GM12878 (cell line): ENCODE results near the gene NCAM1. TPM values are rescaled to one million over a fixed set of nuclear protein-coding genes. Genes with fewer than 3 reads are reported as not detected.

Experiments
- ATAC-seq: fragments of 200-7000 bp; cut with Tn5 transposase; 3 replicates; pipeline ENCODE4 v1.9.1; 2020; ENCODE audit warnings: mild to moderate bottlenecking, moderate library complexity
- BruUV-seq: library from RNA; stranded (reverse); fragments of 400-500 nt; replicated peaks from 2 replicates; lab custom pipeline; 2021; lab: Mats Ljungman, UMichigan
- CTCF ChIA-PET: fragments of 300-600 bp; sonication (Branson Sonifier 250); formaldehyde crosslinking; extraction: SDS; loops from one replicate; lab custom pipeline; 2021; ENCODE audit warnings: inconsistent platforms; lab: Yijun Ruan, JAX
- POLR2A ChIA-PET: fragments of 350-600 bp; formaldehyde crosslinking; extraction: SDS; loops from one replicate; lab custom pipeline; 2021; ENCODE audit warnings: inconsistent platforms; lab: Charles Lee
- RAD21 ChIA-PET: fragments of 300-600 bp; sonication (Branson Sonifier 250); formaldehyde crosslinking; loops from one replicate; lab custom pipeline; 2023; ENCODE audit warnings: antibody characterized with exemption; ENCODE audit not compliant: unreplicated experiment; lab: Charles Lee
- SMC1A ChIA-PET: fragments of 300-600 bp; sonication (Branson Sonifier 250); formaldehyde crosslinking; loops from one replicate; lab custom pipeline; 2023; ENCODE audit not compliant: unreplicated experiment, uncharacterized antibody; lab: Charles Lee
- DNase-seq: peaks from one replicate; pipeline ENCODE4 v3.0.0-alpha.2; 2011; ENCODE audit warnings: low read depth, low spot score
- FAIRE-seq: peaks from 3 replicates; lab custom pipeline; 2011; peaks lifted over from hg19 to GRCh38; lab: Jason Lieb, UNC
- H2AFZ ChIP-seq: 2 replicates; pipeline ENCODE4 v1.6.0; 2011; ENCODE audit warnings: low read depth, low read length, control low read depth; ENCODE audit not compliant: control insufficient read depth
- H3K27ac ChIP-seq: 2 replicates; pipeline ENCODE4 v1.5.1; 2011; ENCODE audit warnings: control low read depth; ENCODE audit not compliant: control insufficient read depth, insufficient read depth
- H3K27me3 ChIP-seq, 2 experiments: replicated peaks in 1 of 2; 2 replicates each; pipeline versions ENCODE4 v1.6.0 to v1.6.1; 2011; ENCODE audit warnings: low read length in 1 of 2; ENCODE audit not compliant: control insufficient read depth in 2 of 2, insufficient read depth in 2 of 2
- H3K36me3 ChIP-seq, 2 experiments: 2 replicates each; pipeline ENCODE4 v1.5.1; 2011; ENCODE audit warnings: low read length in 1 of 2; ENCODE audit not compliant: control insufficient read depth in 2 of 2, insufficient read depth in 2 of 2
- H3K4me1 ChIP-seq: 2 replicates; pipeline ENCODE4 v1.6.1; 2011; ENCODE audit warnings: mild to moderate bottlenecking, low read length, moderate library complexity, mixed read lengths; ENCODE audit not compliant: control insufficient read depth, insufficient read depth
- H3K4me2 ChIP-seq: 2 replicates; pipeline ENCODE4 v1.6.0; 2011; ENCODE audit warnings: control low read depth; ENCODE audit not compliant: control insufficient read depth, insufficient read depth
- H3K4me3 ChIP-seq: fragments of 200-600 bp; sonication (generic); 2 replicates; pipeline ENCODE4 v1.5.1; 2016
- H3K79me2 ChIP-seq: 2 replicates; pipeline ENCODE4 v1.6.0; 2011; ENCODE audit warnings: low read length; ENCODE audit not compliant: control insufficient read depth, insufficient read depth
- H3K9ac ChIP-seq: 2 replicates; pipeline ENCODE4 v1.8.0; 2011; ENCODE audit warnings: low read length, control low read depth, mixed read lengths; ENCODE audit not compliant: control insufficient read depth, insufficient read depth
- H3K9me3 ChIP-seq: replicated peaks from 3 replicates; pipeline ENCODE4 v1.5.1; 2011; ENCODE audit warnings: mild to moderate bottlenecking, low read length; ENCODE audit not compliant: control insufficient read depth, insufficient read depth
- H4K20me1 ChIP-seq: 2 replicates; pipeline ENCODE4 v1.6.0; 2011; ENCODE audit not compliant: control insufficient read depth, insufficient read depth
- BHLHE40 ChIP-seq, 2 experiments: fragments of 450-650 bp in 1 of 2; IDR thresholded peaks; 2 replicates each; pipeline ENCODE4 v1.6.1; 2011 to 2017; ENCODE audit warnings: low read depth in 2 of 2, borderline replicate concordance in 1 of 2, improper control_type of control experiment in 1 of 2, low read length in 1 of 2, mild to moderate bottlenecking in 1 of 2
- DPF2 ChIP-seq: fragments of 450-650 bp; IDR thresholded peaks from 2 replicates; pipeline ENCODE4 v1.6.1; 2017; ENCODE audit warnings: mild to moderate bottlenecking
- IRF4 ChIP-seq: IDR thresholded peaks from 2 replicates; pipeline ENCODE4 v1.6.1; 2011; ENCODE audit warnings: low read depth, low read length
- JUNB ChIP-seq: IDR thresholded peaks from 2 replicates; pipeline ENCODE4 v1.6.1; 2016; ENCODE audit warnings: antibody characterized with exemption, mild to moderate bottlenecking
- MEF2B ChIP-seq: fragments of 450-650 bp; IDR thresholded peaks from 2 replicates; pipeline ENCODE4 v1.6.1; 2018; ENCODE audit warnings: mild to moderate bottlenecking, moderate library complexity; ENCODE audit not compliant: partially characterized antibody, poor library complexity, severe bottlenecking
- SMARCA5 ChIP-seq: fragments of 450-650 bp; IDR thresholded peaks from 2 replicates; pipeline ENCODE4 v1.6.1; 2017; ENCODE audit warnings: mild to moderate bottlenecking
- SMC3 ChIP-seq: IDR thresholded peaks from 2 replicates; pipeline ENCODE4 v1.6.1; 2011; ENCODE audit warnings: low read length, improper control_type of control experiment, borderline replicate concordance
- TCF3 ChIP-seq: IDR thresholded peaks from 2 replicates; pipeline ENCODE4 v1.6.1; 2012; ENCODE audit warnings: low read depth, mild to moderate bottlenecking, low read length, borderline replicate concordance; ENCODE audit not compliant: insufficient read depth
- ZBTB40 ChIP-seq: fragments of 450-650 bp; IDR thresholded peaks from 2 replicates; pipeline ENCODE4 v1.6.1; 2016; ENCODE audit warnings: mild to moderate bottlenecking, moderate library complexity, borderline replicate concordance
- ZNF24 ChIP-seq: fragments of 450-650 bp; IDR thresholded peaks from 2 replicates; pipeline ENCODE4 v1.6.1; 2017; ENCODE audit warnings: antibody characterized with exemption, mild to moderate bottlenecking
- WGBS: methylation state at CpG from one replicate; pipeline ENCODE4 v1.1.6; 2016; ENCODE audit warnings: low lambda C conversion rate; ENCODE audit not compliant: insufficient replicate concordance, insufficient coverage; ENCODE audit errors: missing lambda C conversion rate; 5-methylcytosine and 5-hydroxymethylcytosine counted together
- in situ Hi-C: fragments of 300-500 bp; cut with MboI; formaldehyde crosslinking; loops from 9 replicates; pipeline ENCODE4 v1.14.3; 2018; ENCODE audit warnings: mixed read lengths
- intact Hi-C: fragments of 100-400 bp; cut with micrococcal nuclease; formaldehyde crosslinking; loops from one replicate; pipeline ENCODE4 v1.14.2; 2022; ENCODE audit not compliant: unreplicated experiment
- polyA plus RNA-seq, 11 experiments: library from polyadenylated mRNA; depleted of rRNA in 4 of 11; unstranded in 6 of 11; stranded (reverse) in 5 of 11; fragments of >200 nt; fragmentation: Nextera tagmentation in 4 of 11; fragmentation: Illumina TruSeq in 1 of 11; extraction: Ambion mirVana in 4 of 11; extraction: Trizol in 1 of 11; gene quantifications; 1 replicate in 1 of 11; 2 replicates in 10 of 11; pipeline versions ENCODE4 v1.2.1 to v1.2.3, GENCODE V29; 2011 to 2016; ENCODE audit warnings: inconsistent platforms in 2 of 11, missing spikeins in 2 of 11, low read depth in 1 of 11
- total RNA-seq, 4 experiments: library from RNA; depleted of rRNA in 3 of 4; stranded (reverse); fragments of >200 nt in 3 of 4; fragmentation: Illumina TruSeq in 1 of 4; extraction: Trizol in 1 of 4; gene quantifications; 2 replicates each; pipeline versions ENCODE4 v1.2.1 to v1.2.3, GENCODE V29; 2013 to 2021

NCAM1 gene
- total and polyA plus RNA-seq, 10 of the 15 experiments (the other 5 are each of a cell fraction or from before 2014, with no cell fraction given): 0.10 to 0.23 (median 0.11) TPM; not detected in 7

- no peaks in the 10 kb centered on the region for H3K4me1 ChIP-seq
- intact Hi-C loops: loop anchor here (1.0 to 5.0 kb wide), 4 partner anchors 227 to 957 kb away; no protein-coding TSS in a partner anchor
- in situ Hi-C loops: loop anchor here (10.0 kb wide), 1 partner anchor 960 kb away; no protein-coding TSS in a partner anchor
- ATAC-seq (no peak), FAIRE-seq (no peak), DNase-seq (no peak)
- ChIA-PET POLR2A (no interaction called here), CTCF (interaction anchor here (1.0 to 4.8 kb wide), 8 partner anchors 8 to 494 kb away, joined by 3 to 65 read pairs (median 8); partner anchors contain the start of gene TTC12), SMC1A (interaction anchor here (0.8 to 1.7 kb wide), 5 partner anchors 10 to 235 kb away, joined by 3 to 7 read pairs (median 3); partner anchors contain the start of gene TTC12), RAD21 (no interaction called here)
- no peaks in the 10 kb centered on the region; a peak in 1 of 4 replicates for H3K27me3 ChIP-seq
- no peak overlapping the region for H2AFZ ChIP-seq
- no peak overlapping the region for H3K9ac ChIP-seq
- no peak overlapping the region for H3K4me2 ChIP-seq
- H3K4me3 ChIP-seq: no peak overlapping the region
- no peak for TF ChIP-seq JUNB
- H3K36me3 ChIP-seq: no peaks in the 10 kb centered on the region
- no peak overlapping the region for H3K27ac ChIP-seq
- H3K79me2 ChIP-seq: no peaks in the 10 kb centered on the region
- H3K9me3 ChIP-seq: no peaks in the 10 kb centered on the region
- no peaks in the 10 kb centered on the region for H4K20me1 ChIP-seq
- no TSS peak for BruUV-seq
Measured at GRCh38 chr11:113304916-113305315, 343.7 kb downstream of the NCAM1 start.

DNA sequence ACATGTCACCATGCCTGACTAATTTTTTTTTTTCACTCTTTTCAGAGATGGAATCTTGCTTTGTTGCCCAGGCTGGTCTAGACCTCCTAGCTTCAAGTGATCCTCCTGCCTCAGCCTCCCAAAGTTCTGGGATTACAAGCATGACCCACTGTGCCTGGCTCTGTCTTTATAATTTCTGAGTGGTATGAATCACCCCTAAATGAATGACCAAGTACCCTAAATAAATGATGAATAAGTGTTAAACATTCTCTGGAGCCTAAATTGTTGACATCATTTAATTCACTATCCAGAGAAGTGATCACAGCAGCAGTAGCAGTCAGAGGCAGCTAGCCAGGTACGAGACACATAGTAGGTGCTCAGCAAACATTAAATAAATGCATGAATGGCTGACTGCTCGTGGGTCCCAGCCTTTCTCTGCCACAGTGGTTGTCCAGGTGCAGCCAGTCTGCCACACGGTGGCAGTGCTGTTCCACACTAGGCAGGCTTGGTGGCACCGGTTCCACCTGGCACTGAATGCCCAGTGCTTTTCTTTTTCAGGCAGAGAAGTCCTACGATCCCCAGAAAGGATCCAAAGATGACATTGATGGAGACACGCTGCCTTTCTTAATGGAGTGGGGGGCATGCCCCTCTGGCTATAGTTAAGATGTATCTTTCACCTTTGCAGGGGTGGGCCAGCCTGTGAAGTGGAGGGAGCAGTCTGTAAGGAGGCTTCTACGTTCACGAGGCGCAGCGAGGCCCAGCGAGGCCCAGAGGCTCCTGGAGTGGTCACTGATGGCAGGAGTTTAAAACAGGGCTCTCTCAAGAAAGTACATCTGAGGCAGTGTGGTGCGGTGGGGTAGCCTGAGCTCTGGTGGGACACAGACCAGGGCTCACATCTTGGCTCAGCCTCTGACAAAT is 344.5 kb downstream of the NCAM1 start:
- BruUV-seq: no TSS peak
- WGBS: 34% methylated on average over 12 of the region's 12 CpGs
- FAIRE-seq (peak; percentile 91), DNase-seq (no peak), ATAC-seq (peak; percentile 99)
- POLR2A ChIA-PET: interaction anchor here (0.5 kb wide), 1 partner anchor 968 kb away, joined by 3 read pairs; no protein-coding TSS in a partner anchor
- Histone ChIP-seq H4K20me1 (no peaks in the 10 kb centered on the region), H3K79me2 (no peaks in the 10 kb centered on the region), H3K9ac (no peak overlapping the region), H3K27ac (no peak overlapping the region), H3K27me3 (no peaks in the 10 kb centered on the region; a peak in 1 of 4 replicates), H3K4me2 (no peak overlapping the region), H3K36me3 (no peaks in the 10 kb centered on the region), H3K4me1 (no peaks in the 10 kb centered on the region), H3K4me3 (no peak overlapping the region), H2AFZ (no peak overlapping the region), H3K9me3 (no peaks in the 10 kb centered on the region)
- SMC1A ChIA-PET: interaction anchor here (0.9 to 1.5 kb wide), 4 partner anchors 221 to 956 kb away, joined by 3 to 6 read pairs (median 4); no protein-coding TSS in a partner anchor
- RAD21 ChIA-PET: interaction anchor here (0.5 to 1.5 kb wide), 6 partner anchors 9 to 491 kb away, joined by 3 to 11 read pairs (median 4); partner anchors contain the start of gene TTC12
- intact Hi-C loops (loop anchor here (1.0 to 5.0 kb wide), 4 partner anchors 227 to 957 kb away; no protein-coding TSS in a partner anchor), in situ Hi-C loops (loop anchor here (10.0 kb wide), 1 partner anchor 959 kb away; no protein-coding TSS in a partner anchor)
- CTCF ChIA-PET: interaction anchor here (0.6 to 4.8 kb wide), 13 partner anchors 10 to 956 kb away, joined by 3 to 65 read pairs (median 5); no protein-coding TSS in a partner anchor
- TF ChIP-seq ZBTB40: no peak
- TF ChIP-seq SMC3: peak; percentile 96
- TF ChIP-seq DPF2: 0 out of 2 replicates have a peak, but pooled peaks have one; percentile 26
- TF ChIP-seq BHLHE40 (IDR thresholded peaks at IDR 0.05; ENCODE audit: borderline replicate concordance in 1 of 2, low read depth in 2 of 2, low read length in 1 of 2): peak in 1 of 2 experiments; percentile 12; a peak in 1 of 4 replicates
- 0 out of 2 replicates have a peak, but pooled peaks have one; percentile 31 for TF ChIP-seq TCF3
- TF ChIP-seq ZNF24: 0 out of 2 replicates have a peak, but pooled peaks have one; percentile 15
- 0 out of 2 replicates have a peak, but pooled peaks have one; percentile 57 for TF ChIP-seq SMARCA5
- peak; percentile 12; the same call in 1 of the 2 replicates for TF ChIP-seq IRF4
- no peak for TF ChIP-seq MEF2B
